IMR-90 (cell line): ENCODE data around the gene RPS6KA5.

Source experiments
- CEBPB ChIP-seq: IDR thresholded peaks from 2 replicates; pipeline ENCODE4 v1.6.1; 2012; ENCODE audit warnings: low read depth, low read length, improper control_type of control experiment
- CTCF ChIP-seq: conservative IDR thresholded peaks from 2 replicates; pipeline ENCODE4 v1.5.1; 2012; ENCODE audit warnings: mild to moderate bottlenecking, low read depth, low read length, improper control_type of control experiment
- MAFK ChIP-seq: IDR thresholded peaks from 2 replicates; pipeline ENCODE4 v1.6.1; 2012; ENCODE audit warnings: low read depth, low read length, improper control_type of control experiment
- NFE2L2 ChIP-seq: fragments of 150-350 bp; IDR thresholded peaks from 2 replicates; pipeline ENCODE4 v1.6.1; 2016; ENCODE audit warnings: low read depth, mild to moderate bottlenecking, low read length
- POLR2A ChIP-seq: IDR thresholded peaks from 2 replicates; pipeline ENCODE4 v1.6.1; 2012; ENCODE audit warnings: mild to moderate bottlenecking, low read depth, low read length
- USF2 ChIP-seq: fragments of 150-350 bp; IDR thresholded peaks from 2 replicates; pipeline ENCODE4 v1.6.1; 2017; ENCODE audit warnings: mild to moderate bottlenecking, antibody characterized with exemption, low read length, low read depth

DNA sequence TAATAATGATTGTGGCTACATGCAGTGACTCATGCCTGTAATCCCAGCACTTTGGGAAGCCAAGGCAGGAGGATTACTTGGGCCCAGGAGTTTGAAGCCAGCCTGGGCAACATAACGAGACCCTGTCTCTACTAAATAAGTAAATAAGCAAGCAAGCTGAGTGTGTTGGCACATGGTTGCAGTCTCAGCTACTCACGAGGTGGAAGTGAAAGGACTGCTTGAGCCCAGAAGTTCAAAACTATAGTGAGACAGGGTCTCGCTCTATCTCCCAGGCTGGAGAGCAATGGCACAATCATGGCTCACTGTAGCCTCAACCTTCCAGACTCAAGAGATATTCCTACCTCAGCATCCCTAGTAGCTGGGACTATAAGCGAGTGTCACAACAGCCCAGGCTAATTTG lies 64.7 kb downstream of the RPS6KA5 start:
- TF ChIP-seq CTCF (no peak), MAFK (no peak), CEBPB (no peak), POLR2A (no peak), USF2 (no peak), NFE2L2 (no peak)
